GM21360 (cell line): ENCODE results near the gene ARAP3.

Experiments used
- ATAC-seq: cut with Tn5 transposase; IDR thresholded peaks from one replicate; pipeline ENCODE4 v1.9.1; 2021; ENCODE audit warnings: mild to moderate bottlenecking, moderate library complexity; ENCODE audit not compliant: unreplicated experiment

Gene ARAP3

DNA sequence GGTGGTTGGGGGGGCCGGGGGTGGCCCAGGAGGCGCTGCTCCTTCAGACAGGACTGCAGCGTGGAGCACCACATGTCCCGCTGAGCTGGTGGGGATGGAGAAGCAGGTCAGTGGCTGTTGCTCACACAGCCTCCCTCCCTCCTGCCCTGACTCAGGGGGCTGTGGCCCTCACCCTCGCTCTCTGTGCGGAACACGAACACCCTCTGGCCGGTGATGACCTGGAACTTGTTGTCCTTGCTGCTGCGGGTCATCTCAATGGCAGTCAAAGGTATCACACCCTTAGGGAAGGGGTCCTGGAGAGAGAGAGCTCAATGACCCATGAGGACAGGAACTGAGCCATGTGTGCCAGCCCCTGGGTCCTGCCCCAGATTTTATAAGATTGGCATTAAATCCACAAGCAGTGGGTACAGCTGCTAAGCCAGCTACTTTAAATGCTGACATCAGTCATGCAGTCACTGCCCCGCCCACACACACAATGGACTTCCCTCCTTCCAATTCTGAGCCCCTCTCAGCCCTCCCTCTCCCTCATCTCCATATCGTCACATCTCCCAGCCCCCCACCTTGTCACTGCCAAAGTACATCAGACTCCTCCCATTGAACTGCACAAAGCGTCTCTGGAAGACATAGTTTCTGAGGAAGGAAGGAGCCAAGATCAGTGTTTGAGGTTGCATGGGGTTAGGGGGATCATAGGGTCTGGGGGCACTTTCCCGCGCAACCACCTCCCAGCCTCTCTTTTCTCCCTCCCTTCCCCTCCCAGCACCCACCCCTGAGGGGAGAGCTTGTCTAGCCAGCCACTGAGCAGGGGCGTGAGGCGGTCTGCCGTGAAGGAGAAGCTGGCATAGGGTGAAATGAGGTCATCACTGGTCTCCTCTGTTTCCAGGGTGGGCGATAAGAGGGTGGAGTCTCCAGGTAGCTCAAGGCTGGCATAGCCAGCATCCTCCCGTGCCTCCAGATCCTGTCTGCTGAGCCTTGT is 8.9 kb downstream of the ARAP3 start:
- ATAC-seq, result no peak

DNA sequence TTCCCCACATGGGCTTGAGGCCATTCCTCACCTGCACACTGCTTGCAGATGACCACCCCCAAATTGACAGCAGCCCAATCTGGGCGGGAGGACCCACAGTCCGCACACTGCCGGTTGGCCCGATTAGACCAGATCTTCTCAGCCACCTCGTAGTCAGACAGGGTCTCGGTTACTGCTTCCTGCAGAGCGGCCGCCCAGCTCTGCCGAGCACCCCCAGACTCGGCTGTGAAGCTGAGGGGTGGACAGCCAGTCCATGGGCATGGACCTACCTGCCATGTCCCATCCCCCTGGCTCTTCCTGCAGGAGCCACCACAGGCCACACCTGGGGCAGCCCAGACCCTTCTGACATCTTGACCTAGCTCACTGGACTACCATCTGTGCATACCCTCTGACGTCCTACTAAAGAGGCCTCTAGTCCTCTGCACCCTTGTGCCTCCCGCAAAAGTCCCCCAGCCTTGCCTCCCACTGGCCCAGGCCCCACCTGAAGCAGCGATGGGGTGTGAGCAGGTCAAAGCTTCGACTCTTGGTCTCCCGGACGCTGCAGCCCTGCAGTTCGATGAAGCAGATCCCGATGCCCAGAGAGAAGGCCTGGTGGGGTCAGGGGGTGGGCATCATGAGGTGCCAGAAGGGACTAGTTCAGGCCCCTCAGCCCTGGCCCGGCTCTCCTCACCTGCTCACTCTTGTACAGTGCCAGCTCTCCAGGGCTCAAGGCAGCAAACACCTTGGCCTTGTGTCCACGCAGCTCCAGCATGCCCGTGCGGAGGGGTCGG is 9.8 kb downstream of the ARAP3 start:
- ATAC-seq, result no peak

DNA sequence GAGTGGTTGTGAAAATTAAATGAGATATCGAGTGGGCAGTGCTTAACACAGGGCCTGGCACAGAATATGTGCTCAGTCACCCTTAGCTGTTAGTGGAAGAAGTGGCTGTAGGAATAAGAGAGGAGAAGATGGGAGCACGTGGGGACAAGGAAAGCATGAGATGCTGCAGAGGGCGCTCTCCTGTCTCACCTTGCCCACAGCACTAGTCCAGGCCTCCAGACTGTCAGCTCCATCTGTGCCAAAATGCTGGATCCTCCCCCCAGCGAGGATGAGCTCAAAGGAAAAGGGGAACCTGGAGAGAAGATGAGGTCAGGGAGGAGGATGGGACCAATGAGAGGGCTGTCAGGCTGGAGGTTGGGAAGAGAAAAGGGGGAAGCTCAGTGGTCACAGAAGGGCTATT is 12.5 kb downstream of the ARAP3 start:
- no peak for ATAC-seq

DNA sequence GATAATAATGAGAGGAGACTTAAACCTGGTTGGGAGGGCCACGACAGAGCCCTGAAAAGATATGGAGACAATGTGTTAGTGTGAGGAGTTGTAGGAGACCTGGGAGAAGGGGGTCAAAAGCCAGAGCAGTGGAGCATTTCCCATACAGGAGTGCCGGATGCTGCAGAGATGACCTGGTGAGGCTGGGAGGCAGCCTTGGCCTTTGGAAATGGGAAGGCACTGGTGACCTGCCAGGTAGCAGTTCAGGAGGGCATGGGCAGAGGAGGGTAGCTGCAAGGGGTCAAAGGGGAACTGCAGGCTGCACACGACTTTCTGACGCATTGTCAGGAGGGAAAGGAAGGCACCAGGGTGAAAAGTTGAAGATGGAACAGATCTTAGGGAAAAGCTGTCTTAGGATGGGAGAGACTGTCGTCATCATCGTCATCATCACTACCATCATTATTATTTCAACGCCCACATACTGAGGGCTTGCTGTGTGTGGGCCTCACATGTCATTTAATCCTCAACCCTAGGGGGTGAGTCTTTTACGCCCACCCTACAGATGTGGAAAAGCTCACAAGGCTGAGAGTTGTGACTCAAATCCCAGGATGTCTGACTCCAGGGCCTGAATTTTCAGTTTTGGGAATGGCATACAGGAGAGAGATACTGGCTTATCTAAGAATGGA is 13.3 kb downstream of the ARAP3 start:
- ATAC-seq, result no peak

DNA sequence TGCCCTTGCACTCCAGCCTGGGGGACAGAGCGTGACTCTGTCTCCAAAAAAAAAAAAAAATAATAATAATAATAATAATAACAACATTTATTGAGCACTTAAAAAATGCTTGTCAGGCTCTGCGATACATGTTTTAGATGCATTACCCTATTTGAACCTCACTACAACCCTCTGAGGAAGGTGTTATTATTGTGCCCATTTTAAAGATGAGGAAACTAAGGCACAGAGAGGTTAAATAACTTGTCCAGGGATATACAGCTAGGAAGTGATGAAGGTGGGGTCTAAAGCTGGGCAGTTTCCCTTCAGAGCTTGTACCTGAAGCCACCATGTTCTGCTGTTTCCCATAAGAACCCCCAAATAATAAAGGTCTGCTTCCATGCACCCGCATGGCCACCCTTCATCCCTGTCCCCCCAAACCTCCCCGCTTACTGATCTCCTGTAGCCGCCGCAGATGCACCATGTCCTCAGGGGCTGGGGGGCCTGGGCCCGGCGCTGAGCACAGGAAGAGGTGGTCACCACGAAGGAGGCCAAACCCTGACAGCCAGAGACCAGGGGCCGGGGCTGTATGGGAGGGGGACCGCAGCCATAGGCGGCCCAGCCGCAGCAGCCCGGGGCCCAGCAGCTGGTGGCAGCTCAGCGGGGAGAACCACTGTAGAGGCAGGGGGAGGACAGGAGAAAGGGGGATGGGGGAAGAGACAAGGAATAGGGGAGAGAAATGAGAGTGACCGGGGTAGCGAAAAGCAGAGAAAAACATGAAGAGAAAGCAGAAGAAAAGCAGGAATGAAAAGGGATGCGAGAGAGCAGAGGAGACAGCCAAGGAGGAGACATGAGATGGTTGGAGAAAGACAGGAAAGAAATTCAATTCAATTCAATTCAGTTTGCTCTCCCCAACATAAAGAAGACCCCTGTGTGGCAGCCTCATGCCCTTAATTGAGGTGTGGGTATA is 15.8 kb downstream of the ARAP3 start:
- ATAC-seq, result no peak

DNA sequence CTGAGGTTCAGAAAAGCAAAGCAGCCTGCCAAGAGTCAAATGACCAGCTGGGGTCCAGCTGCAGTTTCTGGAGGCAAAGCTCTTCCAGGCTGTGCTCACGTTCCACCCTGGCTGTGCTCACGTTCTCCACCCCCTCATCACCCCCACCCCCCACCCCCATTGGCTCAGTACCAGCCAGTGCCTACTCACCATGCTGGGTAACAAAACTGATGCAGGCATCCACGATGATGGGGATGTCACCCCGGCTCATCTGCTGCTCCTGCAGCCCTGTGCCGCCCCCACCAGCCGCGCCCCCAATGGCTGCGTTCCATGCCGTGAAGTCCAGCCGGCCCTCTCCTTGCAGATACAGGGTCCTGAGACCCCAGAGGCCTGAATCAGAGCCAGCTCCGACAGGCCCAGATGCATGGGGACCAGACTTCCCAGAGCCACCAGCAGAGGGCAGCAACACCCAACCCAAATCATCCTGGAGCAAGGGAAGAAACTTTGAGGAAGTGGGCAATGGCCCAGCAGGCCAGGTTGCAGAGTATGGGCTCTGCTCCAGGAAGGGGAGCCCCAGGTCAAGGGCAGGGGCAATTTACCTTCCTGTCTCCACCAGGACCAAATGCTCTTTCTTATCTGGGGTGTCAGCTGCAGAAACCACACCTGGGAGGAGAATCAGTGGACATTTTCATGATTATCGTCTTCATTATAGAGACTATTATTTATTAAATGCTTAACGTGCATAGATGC is 17.1 kb downstream of the ARAP3 start:
- peak; percentile 88 for ATAC-seq

DNA sequence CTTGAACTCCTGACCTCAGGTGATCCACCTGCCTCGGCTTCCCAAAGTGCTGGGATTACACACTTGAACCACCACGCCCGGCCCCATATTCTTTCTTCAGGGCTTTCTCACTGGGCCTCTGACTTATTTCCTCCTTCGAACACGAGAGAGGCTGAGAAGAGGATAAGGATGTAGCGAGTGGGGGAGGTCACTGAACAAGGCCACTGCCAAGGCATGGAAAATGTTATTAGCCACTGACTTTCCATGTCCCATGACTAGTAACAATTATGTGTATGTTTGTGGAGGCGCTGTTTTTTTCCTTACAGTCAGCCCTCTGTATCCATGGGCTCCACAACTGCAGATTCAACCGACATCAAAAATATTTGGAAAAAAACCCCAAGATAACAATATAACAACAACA is 18.5 kb downstream of the ARAP3 start:
- ATAC-seq, result no peak

DNA sequence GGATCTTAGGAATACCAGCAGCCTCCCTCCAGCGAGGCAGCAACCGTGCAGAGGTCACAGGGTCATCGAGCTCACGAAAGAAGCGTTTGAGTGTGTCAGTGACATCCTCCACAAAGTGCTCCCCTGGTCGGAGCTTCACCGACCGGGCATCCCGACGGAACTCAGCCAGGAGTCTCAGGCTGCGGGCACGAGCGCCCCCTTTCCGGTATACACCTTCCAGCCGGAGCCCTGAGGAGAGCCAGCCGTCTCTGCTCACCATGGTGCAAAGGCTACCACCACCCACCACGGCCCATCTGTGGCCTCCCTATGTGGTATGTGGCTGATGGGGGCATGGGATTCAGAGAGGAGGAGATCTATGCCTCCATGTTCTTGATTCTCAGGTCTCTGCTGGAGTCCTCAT is 20.0 kb downstream of the ARAP3 start:
- no peak for ATAC-seq

DNA sequence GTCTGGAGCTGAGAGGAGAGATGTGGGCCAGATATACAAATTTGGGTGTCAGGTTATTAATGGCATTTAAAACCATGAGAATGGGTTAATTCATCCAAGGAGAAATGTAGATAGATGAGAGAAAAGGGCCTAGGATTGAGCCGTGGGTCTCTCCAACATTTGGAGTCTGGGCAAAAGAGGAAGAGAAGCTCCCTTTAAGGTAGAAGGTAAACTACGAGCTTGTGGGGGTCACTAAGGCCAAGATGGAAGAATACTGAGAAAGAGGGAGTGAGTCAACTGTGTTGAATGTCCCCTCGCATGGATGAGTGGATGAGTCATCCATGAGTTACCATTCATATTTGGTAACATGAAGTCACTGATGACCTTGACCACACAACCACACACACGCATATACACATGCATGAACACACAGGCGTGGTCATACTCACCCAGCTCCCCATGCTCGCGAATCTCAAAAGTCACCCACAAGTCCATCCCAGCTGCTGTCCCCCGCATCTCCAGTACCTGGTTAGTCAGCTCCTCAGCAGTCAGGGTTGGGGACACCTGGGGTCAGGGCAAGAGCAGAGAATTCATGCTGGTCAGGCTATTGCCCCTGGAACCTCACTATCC is 24.0 kb downstream of the ARAP3 start:
- ATAC-seq, result no peak

DNA sequence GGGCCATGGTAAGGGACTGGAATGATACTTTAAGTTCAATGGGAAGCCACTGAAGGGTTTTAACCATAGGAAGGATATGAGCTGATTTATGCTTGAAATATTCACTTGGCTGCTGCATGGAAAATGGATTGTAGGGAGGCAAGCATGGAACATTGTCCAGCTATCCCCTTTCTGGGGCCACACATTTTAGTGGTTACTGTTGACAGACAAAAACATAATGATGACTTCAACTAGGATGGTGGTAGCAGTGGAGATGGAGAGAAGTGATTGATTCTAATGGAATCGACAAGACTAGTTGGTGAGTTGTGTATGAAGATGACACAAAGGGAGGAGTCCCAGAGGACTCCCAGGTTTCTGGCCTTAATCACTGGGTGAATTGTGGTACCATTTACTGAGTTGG is 24.6 kb downstream of the ARAP3 start:
- ATAC-seq, result no peak

DNA sequence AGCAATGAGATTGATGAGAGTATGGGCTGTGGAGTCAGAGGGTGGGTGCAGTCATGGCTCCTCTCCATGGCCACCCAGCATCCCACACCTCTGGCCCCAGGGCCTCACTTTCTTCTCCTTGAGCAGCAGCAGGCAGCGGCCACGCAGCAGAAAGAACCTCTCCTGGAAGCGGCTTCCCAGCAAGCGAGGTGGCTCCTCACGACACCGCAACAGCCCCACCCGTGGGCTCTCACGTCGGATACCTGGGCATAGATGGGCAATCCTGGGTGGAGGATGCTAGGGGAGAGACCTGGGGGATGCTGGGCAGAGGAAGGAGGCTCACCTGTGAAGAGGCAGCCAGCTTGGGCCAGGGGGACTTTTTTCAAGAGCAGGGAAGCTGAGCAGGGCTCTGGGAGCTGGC is 25.6 kb downstream of the ARAP3 start:
- no peak for ATAC-seq

DNA sequence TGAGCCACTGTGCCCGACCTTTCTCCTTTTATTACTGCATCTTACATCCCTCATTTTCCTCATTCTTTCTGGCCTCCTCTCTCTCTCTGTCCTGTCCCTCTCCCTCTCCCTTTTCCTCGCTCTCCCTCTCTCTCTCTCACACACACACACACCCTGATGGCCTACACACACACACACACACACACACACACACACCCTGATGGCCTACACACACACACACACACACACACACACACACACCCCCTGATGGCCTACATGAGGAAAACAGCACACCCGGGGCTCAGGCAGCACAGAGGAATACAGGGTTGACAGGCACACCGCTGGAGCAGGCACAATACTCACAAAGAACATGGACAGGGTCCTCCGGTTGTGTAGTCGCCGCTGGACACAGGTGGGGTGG is 27.0 kb downstream of the ARAP3 start:
- ATAC-seq, result no peak

DNA sequence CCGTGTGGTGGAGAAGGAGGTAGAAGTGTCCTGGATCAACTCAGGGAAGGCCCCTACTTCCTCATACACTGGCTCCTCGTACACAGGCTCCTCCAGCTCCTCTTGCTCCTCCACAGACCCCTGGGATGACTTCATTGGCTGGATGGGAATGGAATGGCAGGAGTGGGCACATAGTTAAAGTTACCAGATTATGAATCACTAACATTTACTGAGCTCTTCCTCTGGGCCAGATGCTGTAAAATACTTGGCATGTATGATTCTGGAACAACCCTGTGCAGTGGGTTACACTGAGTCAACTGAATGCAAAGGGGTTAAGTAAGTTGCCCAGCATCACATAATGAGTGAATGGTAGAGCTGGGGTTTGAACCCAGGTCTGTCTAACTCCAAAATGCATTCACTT is 27.7 kb downstream of the ARAP3 start:
- ATAC-seq, result no peak

DNA sequence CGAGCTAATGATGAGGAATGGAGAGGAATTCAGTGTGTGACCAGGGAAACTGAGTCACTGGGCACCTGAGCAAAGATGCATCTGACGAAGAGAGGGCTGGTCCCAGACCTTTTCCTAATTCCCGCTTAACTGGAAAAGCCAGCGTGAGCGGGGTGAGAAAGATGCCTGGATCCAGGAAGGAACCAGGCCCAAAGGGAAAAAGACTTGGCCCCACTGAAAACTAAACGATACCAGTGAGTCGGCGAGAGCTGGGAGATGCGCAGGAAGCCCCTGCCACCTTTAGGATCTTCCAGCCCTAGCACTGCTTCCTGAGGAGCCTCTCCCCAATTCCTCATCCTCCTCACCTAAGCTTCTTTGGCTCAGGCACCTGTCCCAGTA is 30.3 kb downstream of the ARAP3 start:
- no peak for ATAC-seq

DNA sequence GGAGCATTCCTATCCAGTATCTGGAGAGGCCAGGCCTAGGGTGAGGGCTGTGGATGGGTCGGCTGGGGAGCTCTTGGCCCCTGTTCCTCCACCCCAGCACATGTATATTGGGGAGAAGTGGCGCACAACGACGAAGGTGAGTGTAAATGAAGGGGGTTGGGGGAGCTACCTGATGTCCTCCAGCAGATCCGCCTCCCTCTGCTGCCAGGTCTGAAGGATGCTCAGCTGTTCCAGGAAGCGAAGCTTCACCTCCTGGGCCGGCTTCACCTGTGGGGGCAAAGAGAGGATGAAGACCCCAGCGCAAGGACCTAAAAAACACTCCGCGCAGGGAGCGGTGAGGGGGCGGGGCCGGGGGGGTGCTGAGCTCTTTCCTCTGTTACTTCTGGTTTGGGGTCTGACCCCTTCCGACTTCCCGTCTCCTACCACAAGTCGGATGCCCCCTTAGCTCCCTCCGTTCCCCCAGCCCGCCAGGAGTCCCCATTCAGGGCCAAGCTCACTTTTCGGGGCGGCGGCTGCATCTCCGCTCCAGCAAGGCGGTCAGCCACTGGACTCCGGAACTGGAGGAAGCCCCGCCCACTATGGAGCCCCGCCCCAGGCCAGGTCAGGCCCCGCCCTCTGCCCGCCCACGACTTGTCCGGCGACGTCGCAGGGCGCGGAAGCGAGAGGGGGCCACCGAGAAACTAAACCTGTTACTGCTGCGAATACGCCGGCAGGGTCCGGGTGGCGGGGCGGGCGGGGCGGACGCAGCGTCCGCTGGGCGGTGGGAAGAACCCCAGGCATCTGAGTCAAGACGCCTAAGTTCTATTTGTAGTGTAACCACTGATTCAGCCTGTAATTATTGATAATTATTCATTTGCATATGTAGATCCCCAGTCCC is 30.9 kb downstream of the ARAP3 start, which contains the start of gene FCHSD1:
Gene FCHSD1, minus strand, starts transcription at position 568 of the 877 bp plus-strand sequence. Its CDS starts 50 bp downstream, at position 518.
- peak; percentile 91 for ATAC-seq

DNA sequence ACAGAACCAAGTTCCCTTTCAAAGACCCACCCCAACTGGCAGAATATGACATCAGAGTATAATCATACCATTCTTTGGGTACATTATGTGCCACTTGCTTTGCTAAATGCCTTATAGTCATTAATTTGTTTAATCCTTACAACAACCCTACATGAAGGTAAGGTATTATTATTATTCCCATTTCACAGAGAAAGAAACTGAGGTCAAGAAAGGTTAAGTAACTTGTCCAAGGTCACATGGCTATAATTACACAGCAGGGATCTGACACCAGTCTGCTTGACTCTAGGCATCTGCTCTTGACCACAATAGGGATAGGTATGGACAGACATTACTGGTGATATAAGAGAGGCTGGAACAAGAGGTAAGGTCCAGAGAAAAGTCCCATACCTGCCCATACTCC is 32.1 kb downstream of the ARAP3 start:
- no peak for ATAC-seq

DNA sequence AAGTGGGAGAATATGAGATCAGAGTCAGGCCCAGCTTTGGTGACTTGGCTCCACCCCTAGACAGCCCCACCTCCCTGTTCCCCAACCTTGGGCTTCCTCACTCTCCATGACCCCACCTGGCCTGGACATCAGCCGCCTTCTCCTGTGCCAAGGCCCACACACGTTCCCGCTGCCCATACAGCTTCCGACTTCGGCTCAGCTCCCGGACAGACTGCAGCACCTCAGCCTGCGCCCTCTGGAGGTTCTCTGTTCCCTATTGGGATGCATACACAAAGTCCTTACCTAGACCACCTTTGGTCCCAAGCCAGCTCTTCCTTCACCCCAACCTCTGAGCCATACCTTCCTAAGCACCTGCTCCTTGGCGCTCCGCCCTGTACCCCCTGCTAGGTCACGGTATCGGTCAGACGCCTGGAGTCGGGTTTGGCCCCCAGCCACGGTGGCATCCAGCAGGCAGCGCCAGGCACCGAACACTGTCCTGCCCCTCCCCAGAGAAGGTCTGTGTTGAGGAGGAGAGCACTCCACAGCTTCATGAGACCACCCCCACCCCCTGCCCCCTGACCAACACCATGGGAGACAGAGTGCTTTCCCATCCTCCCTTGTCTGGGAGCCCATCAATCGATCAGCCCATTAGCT is 32.9 kb downstream of the ARAP3 start:
- ATAC-seq, result no peak

DNA sequence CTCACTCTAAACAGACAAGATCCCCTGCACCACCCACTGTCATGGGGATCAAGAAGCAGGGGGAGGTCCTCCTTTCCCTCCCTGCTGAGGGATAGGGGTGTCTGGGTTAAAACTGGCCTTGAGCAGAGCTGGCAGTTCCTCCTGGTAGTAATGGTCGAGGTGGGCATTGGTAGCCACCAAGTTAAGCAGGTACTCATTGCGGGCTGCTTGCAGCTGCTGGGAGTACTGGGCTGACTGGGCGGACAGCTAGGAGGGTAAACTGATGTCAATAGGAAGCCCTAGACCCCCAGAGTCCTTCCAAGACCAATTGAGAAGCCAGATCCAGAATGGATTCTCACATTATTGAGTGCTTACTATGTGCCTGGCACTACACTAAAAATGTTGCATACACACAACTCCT is 34.2 kb downstream of the ARAP3 start:
- ATAC-seq, result no peak
